Activated CD4-positive, alpha-beta T cell treated with anti-CD3 and anti-CD28 coated beads for 48 hours (primary cell): ENCODE data around the gene INTS4.
A peak's percentile ranks its signal among the peaks of the same experiment; 100 is the strongest.
"Not testable (repeated sequence)": the region's sequence is repeated elsewhere in the genome, so short reads cannot be mapped to it uniquely, and the experiment has no call there.

ENCODE experiments used
- DNase-seq: peaks from one replicate; pipeline ENCODE4 v3.0.0-alpha.2; 2020

INTS4 gene, protein sequence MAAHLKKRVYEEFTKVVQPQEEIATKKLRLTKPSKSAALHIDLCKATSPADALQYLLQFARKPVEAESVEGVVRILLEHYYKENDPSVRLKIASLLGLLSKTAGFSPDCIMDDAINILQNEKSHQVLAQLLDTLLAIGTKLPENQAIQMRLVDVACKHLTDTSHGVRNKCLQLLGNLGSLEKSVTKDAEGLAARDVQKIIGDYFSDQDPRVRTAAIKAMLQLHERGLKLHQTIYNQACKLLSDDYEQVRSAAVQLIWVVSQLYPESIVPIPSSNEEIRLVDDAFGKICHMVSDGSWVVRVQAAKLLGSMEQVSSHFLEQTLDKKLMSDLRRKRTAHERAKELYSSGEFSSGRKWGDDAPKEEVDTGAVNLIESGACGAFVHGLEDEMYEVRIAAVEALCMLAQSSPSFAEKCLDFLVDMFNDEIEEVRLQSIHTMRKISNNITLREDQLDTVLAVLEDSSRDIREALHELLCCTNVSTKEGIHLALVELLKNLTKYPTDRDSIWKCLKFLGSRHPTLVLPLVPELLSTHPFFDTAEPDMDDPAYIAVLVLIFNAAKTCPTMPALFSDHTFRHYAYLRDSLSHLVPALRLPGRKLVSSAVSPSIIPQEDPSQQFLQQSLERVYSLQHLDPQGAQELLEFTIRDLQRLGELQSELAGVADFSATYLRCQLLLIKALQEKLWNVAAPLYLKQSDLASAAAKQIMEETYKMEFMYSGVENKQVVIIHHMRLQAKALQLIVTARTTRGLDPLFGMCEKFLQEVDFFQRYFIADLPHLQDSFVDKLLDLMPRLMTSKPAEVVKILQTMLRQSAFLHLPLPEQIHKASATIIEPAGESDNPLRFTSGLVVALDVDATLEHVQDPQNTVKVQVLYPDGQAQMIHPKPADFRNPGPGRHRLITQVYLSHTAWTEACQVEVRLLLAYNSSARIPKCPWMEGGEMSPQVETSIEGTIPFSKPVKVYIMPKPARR

DNA sequence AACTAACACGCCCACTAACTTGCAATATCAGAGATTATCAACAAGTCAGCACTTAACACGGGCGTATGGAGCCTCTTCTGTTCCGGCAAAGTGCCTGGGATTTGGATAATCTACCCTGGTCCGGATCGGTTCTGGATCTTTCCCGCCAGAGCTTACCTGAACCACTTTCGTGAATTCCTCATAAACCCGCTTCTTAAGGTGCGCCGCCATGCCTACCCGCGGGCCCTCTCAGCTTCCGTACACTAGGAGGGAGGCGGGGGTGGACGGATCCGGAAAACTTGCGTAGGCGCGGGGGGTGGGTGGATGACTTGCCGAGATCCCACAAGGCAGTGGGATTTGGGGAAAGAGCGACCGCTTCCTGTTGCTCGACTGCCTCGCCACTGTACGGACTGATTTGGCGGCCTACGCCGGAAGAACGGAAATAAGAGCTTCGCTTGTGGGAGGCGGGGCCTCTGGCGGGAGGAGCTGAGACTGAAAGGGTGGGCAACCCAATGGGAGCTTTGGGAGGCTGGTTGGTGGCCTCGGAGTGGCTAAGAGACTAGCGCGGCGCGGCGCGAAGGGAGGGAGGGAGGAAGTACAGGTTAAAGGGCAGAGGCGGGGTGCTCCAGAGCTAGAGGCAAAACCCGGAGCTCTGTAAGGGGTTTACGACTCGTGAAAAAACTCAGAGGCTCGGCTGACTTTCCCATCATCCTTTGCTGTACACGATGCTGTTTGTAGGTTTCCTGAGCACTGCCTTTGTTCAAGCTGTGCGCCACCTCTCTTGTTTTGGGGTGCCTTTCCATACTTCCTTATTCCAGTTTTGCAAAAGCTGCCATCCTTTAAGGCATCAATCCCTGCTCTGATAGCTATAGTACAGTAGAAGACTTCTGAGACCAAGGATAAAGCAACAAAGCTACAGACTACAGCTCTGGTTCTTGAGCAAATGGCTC, at the start of gene INTS4:
INTS4 (minus strand) TSS at position 235 of the 929 bp plus-strand sequence; CDS start at position 210, 25 bp downstream.
- DNase-seq = peak; percentile 99

DNA sequence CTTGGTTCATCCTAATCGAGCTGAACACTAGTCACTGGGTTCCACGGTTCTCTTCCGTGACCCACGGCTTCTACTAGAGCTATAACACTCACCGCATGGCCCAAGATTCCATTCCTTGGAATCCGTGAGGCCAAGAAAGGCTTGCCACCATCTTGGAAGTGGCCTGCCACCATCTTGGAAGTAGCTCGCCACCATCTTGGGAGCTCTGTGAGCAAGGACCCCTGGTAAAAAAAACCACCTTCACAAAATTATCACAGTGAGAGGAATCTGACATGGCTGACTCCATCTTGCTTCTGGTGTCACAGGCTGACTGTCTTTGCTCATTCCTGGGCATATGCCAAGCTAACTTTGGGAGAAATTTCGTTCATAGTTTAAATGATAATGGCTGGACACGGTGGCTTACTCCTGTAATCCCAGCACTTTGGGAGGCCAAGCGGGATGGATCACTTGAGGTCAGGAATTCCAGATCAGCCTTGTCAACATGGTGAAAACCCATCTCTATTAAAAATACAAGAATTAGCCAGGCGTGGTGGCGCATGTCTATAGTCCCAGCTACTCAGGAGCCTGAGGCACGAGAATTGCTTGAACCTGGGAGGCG, 47.5 kb upstream of the INTS4 start:
- no peak for DNase-seq

DNA sequence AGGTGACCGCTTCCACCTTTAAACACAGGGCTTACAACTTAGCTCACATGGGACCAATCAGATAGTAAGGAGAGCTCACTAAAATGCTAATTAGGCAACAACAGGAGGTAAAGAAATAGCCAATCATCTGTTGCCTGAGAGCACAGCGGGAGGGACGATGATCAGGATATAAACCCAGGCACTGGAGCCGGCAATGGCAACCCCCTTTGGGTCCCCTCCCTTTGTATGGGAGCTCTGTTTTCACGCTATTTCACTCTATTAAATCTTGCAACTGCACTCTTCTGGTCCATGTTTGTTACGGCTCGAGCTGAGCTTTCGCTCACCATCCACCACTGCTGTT, 46.9 kb upstream of the INTS4 start:
- not testable (repeated sequence) for DNase-seq

DNA sequence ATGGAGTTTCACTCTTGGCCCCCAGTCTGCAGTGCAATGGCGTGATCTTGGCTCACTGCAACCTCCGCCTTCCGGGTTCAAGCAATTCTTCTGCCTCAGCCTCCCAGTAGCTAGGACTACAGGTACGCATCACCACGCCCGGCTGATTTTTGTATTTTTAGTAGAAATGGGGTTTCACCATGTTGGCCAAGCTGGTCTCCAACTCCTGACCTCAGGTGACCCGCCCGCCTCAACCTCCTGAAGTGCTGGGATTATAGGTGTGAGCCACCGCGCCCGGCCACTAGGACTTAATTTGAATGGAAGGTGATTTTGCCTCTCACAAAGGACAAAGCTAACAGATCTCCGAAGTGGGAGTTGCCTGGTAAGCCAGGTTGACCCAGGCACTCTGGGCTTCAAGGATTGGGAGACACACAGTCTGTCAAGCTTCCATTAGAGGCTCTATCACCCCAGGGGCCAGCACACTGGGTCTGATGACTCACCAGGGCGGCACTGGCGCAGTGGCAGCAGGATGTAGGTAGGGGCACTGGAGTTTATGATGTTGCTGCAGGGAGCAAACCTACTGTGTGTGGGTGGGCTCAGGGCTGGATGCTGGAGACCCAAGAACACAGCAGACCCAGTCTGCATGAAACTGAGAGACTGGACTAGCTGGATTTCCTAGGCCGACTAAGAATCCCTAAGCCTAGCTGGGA, 46.4 kb upstream of the INTS4 start:
- DNase-seq = peak; percentile 26

DNA sequence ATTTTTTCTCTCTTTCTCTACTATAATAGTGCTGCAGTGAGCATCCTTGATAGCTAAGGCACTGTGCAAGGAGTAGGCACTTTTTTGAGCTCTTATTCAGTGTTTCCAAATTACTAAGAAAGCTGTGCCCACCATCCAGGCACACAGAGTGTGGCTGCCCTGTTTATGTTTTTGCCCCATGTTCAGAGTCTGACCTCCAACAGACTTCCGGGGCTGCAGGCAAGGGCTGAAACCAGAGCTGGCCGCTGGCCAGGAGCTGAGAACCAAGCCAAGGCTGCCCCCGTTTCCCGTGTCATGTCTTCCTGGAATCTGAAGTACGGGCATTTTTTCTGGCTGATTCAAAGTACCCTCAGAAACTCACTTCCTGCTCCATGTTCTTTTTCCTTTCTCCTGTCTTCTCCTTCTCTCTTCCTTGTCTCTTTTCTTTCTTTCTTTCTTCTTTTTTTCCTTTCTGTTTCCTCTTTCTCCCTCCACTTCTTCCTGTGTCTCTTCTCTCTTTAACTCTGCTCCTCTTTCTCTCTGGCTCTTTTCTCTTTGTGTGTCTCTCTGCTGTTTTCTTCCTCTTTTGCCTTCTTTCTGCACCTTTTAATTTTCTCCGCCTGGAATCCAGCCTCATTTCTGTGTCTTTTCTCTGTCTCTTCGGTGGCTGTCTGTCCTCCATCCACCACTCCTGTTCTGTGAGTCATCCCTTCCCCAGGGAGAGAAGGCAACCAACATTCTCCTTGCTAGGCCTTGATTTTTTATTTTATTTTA, 45.6 kb upstream of the INTS4 start:
- DNase-seq = peak; percentile 34

DNA sequence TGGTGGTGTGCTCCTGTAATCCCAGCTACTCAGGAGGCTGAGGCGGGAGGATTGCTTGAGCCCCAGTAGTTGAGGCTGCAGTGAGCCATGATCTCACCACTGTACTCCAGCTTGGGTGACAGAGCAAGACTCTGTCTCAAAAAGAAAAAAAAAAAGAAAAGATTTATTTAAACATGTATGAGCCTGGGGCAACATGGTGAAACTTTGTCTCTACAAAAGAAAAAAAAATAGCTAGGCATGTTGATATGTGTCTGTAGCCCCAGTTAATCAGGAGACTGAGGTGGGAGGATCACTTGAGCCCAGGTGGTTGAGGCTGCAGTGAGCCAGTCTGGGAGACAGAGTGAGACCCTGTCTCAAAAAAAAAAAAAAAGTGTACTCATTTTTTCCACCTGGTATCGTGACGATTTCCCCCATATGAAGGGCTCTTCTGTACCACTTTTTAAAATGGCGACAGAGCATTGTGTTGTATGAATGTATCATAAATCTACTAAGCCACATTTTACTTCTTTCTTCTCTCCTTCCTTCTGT, 45.0 kb upstream of the INTS4 start:
- DNase-seq = no peak

DNA sequence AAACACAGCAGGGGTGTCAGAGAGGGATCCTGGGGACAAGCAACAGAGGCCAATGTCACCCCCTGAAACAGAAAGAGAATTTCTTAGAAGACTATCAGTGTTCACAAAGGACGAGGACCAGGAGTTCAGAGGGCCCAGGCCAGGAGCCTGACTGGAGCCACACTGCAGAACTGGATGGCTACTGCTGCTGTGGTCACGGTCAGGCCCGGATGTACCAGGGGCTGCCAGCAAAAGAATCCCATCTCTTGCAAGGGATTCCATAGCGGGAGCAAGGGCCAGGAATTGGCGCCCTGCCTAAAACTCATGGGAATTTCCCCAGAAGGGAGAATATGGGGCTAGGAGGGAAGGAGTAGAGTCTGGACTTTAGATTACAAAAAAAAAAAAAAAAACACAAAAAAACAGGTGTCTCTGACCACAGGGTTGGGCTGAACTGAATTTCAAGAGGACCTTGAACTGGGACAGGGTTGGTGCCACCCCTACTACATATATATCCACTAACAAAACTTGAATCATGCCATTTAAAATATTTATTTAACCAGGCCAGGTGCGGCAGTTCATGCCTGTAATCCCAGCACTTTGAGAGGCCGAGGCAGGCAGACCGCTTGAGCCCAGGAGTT, 44.3 kb upstream of the INTS4 start:
- no peak for DNase-seq

DNA sequence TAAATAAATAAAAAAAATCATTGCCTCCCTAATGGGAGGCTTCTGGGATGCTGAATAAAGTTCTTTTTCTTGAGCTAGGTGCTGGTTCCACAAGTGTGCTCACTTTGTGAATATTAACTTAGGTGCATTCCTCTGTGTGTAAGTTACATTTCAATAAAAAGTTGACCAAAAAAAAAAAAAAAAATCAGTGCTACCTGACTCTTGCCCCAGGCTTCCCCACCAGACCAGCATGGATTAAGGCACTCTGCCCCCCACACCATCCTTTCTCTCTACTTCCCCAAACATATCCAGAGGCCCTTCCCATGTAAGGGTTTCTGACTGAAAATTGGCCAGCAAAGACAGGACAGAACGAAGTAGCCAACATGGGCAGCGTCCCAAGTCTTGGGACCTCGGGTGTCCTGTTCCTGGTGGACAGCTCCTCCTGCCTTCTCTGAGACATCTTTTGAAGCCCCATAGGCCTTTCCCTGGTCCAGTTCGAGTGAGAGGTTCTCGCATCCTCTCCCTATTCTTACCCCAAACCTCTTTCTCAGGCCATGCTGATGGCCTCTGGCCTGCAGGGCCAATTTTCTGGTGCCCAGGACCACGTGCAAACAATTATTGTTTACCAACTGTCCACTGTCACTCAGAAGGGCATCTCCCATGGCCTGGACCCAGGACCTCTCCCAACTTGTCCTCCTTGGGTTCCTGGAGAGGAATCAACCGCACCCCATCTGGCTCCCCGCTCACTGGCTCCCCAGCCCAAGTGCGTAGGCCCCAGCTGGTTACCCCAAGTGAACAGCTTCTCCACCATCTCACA, 43.6 kb upstream of the INTS4 start:
- DNase-seq = no peak

DNA sequence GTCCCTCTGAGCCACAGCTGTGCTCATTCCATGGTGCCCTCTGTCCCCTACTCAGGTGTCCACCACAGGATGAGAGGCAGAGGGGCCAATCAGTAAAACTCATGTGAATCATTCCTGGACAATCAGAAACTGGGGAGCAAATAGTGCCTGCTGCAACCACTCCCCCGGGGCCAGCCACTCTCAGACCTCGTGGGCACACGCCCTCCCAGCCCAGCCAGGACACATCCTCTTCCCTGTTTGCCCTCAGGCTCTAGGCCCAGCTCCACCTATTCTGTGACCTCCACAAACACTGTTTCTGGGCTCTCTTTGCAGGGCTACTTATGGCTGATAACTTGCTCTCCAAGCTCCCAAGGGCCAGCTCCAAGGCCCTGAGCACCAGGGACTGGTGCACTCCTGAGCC, 42.6 kb upstream of the INTS4 start:
- no peak for DNase-seq

DNA sequence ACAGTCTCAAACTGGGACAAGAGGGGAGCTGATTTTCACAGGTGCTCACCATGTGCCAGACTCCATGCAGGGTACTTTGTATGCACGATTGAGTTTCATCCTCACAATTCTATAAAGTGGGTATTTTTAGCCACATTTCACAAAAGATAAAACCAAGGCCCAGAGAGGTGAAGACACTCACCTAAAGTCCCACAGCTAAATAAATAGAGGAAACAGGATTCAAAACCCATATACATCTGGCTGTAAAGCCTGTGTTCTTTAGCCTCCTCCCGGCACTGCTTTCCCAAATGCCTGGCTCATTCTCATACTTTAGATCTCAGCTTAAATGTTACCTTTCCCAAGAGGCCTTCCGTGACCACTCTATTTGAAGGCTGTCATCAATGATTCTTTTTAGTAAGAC, 41.8 kb upstream of the INTS4 start:
- no peak for DNase-seq

DNA sequence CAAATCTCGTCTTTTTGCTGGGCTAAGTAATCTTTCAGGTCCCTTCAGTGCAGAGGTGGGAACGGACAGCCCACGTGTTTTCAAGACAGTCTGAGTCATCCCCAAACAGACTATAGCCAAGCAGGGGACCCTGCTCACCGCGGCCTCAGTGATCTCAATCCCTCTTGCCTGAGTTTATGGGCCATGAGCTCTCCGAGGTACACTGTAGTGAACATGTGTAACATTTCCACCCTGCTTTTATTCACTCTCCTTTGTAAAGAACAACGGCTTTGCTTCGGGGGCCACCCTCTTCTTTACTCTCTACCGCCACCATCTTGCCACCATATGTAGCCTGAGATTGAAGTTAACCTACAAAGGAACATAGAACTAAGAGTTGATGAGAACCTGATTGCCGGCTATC, 40.2 kb upstream of the INTS4 start:
- no peak for DNase-seq

DNA sequence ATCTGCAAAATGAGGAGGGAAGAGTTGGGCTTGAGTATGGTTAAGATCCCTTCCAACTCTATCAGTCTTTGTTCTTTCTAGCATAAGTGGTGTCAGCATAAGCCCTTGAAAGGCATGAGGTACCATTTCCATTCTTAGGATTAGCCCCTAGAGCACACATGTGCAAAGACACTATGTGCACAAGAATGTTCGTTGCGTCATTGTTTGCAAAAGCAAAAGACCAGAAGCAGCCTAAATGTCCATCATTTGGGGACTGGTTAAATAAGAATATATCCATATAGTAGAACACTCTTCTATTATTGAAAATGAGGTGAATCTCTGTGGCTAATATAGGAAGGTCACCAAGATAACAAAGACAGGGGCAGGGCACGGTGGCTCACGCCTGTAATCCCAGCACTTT, 38.6 kb upstream of the INTS4 start:
- no peak for DNase-seq

DNA sequence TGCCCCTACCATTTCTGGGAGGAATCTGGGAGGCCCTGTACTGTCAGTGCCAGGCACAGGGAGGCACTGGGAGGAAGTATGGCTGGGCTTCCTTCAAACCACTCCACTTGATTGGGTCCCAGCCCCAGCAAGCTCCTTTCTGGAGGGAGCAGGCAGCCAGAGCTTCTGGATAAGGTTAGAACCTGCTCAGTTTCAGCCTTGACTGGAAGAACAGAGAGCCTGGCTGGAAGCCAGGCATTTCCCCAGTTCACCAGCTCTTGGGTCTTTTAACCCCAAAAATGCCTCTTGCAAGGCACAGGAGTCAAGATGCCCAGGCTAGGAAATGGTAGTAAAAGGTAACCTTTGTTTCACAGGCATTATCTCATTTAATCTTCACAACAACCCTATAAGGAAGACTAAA, 37.6 kb upstream of the INTS4 start:
- DNase-seq = no peak

DNA sequence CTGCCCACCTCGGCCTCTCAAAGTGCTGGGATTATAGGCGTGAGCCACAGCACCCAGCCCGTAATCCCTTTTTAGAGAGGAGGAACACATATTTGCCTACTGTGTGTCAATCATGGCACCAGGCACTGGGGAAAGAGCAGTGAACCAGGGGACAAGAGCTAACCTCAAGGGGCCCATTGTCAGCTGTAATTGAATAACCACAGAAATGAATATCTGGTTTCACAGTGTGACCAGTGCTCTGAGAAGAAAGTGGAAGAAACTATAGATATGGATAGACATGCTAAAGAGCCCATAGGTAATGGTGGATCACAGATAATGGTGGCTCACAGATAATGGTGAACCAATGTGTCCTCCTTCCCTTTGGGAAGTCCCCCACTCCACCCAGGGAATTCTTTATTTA, 37.2 kb upstream of the INTS4 start:
- no peak for DNase-seq

DNA sequence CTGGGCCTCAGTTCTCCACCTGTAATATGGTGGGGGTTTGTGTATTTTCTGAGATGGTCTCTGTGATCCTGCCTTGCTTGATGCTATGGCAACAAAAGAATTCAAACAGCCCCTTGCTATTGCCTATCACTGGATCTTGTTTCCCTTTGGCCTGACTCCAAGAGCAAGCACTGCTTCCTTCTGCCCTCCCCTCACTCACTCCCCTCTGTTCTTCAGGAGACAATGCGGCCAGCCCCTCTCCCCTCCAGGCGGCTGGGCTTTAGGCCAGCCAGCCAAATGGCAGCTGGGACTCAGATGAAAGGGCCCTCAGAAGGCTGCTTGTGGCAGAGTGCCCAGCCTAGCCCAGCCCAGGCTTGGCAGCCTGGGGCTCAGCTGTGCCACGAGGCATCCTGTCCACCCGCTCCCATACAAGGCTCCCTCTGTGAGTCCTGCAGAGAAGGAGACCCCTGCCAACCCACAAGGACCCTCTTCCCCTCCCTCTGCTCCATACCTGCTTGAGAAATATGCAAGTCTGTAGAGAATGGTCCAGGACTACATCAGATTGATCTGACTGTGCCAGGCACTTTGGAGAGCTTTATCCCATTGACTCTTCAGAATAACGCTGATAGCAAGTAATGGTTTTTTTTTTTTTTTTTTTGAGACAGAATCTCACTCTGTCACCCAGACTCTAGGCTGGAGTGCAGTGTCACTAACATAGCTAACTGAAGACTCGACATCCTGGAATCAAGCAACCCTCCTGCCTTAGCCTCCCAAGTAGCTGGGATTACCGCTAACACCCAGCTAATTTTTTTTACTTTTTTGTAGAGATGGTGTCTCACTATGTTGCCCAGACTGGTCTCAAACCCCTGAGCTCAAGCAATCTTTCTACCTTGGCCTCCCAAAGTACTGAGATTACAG, 36.2 kb upstream of the INTS4 start:
- DNase-seq = no peak

DNA sequence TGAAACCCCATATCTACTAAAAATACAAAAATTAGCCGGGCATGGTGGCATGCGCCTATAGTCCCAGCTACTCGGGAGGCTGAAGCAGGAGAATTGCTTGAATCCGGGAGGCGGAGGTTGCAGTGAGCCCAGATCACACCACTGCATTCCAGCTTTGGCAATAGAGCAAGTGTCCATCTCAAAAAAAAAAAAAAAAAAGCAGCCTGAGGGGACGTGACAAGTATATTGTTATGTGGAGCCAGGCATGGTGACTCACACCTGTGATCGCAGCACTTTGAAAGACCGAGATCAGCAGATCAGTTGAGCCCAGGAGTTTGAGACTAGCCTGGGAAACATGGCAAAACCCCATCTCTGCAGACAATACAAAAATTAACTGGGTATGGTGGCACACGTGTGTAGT, 34.0 kb upstream of the INTS4 start:
- DNase-seq = not testable (repeated sequence)

DNA sequence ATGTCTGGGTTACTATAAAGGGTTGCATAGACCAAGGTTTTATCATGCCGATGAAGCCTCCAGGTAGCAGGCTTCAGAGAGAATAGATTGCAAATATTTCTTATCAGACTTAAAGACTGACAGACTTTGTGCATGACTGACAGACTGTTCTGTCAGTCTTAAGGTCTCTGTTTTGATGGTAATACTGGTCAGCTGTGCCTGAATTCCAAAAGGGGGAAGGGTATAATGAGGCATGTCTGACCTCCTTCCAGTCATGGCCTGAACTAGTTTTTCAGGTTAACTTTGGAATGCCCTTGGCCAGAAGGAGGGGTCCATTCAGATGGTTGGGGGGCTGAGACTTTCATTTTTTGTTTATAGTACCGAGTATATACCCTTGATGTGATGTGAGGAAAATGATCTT, 33.3 kb upstream of the INTS4 start:
- DNase-seq = no peak

DNA sequence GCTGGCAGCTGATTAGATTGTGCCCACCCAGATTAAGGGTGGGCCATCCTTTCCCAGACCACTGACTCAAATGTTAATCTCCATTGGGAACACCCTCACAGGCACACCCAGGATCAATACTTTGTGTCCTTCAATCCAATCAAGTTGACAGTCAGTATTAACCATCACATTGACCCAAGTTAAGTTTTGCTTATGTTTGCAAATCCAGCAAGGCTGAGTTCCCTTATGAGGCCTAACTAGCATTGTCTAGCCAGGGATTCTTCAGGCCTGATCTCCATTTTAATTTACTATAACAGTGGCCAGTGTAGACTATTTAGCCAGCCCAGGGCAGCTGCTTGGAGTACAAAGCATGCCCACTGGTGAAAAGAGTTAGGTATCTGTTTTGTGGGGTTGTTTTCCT, 30.9 kb upstream of the INTS4 start:
- DNase-seq = no peak
